Keratinocyte (primary cell): ENCODE measurements around the gene UPK3B.
"Not testable (repeated sequence)": the region's sequence is repeated elsewhere in the genome, so short reads cannot be mapped to it uniquely, and the experiment has no call there.

Experiments used
- EZH2 ChIP-seq: IDR thresholded peaks from one replicate; pipeline ENCODE4 v1.6.1; 2012; ENCODE audit warnings: inconsistent platforms, mild to moderate bottlenecking, low read length, moderate library complexity
- TF ChIP-seq, protein P1 (sequence below), 3 experiments: IDR thresholded peaks in 1 of 3; conservative IDR thresholded peaks in 1 of 3; optimal IDR thresholded peaks in 1 of 3; 2 replicates in 2 of 3; 3 replicates in 1 of 3; pipeline versions ENCODE3 to v1.5.1; 2011; ENCODE audit warnings: low read length in 3 of 3, mild to moderate bottlenecking in 3 of 3, moderate library complexity in 2 of 3, control low read depth in 1 of 3, inconsistent platforms in 1 of 3; ENCODE audit not compliant: insufficient read depth in 2 of 3; ENCODE audit errors: extremely low read depth in 1 of 3

DNA sequence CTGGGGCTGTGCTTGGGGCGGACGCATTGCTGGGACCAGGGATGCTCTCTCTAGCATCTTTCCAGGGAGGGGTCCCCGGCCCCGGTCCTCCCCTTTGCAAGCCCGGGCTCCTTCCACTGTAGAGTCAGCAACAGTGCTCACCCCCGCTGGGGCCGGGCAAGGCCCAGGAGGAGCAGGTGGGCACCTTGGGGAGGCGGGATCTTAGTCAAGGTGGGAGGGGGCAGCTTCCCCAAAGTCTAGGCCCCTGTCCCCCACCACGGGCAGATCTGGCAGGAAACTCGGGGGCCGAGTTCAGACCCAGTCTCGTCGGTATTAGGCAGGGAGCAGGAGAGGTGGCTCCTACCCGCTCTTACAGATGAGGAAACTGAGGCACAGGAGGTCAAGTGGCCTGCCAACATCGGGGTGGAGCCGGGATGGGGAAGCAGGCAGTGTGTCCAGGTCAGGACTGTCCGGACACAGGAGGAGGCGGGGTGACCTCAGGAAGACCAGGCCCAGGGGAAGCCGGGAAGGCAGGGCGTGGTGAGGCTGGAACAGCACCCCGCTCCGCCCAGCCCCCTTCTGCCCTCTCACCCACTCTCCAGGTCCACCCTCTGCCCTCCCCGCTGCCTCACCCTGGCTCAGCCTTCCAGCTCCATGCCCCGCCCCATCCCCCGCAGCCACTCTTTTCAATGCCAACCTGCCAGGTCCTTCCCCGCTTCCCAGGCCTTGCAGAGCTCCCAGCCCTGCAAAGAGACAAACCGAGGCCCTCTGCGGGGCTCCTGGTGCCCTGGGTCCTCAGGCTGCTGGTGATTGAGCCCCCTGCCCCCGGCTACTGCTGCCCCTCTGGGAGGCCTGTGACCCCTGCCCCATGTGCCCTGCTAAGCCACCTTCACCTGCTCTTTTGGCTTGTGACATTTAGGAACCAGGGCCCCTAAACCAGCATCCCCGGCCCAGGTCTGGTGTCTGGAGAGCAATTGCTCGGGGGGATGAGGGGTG lies 1.8 kb downstream of the UPK3B start:
- TF ChIP-seq EZH2: not testable (repeated sequence)
- TF ChIP-seq, protein P1, sequence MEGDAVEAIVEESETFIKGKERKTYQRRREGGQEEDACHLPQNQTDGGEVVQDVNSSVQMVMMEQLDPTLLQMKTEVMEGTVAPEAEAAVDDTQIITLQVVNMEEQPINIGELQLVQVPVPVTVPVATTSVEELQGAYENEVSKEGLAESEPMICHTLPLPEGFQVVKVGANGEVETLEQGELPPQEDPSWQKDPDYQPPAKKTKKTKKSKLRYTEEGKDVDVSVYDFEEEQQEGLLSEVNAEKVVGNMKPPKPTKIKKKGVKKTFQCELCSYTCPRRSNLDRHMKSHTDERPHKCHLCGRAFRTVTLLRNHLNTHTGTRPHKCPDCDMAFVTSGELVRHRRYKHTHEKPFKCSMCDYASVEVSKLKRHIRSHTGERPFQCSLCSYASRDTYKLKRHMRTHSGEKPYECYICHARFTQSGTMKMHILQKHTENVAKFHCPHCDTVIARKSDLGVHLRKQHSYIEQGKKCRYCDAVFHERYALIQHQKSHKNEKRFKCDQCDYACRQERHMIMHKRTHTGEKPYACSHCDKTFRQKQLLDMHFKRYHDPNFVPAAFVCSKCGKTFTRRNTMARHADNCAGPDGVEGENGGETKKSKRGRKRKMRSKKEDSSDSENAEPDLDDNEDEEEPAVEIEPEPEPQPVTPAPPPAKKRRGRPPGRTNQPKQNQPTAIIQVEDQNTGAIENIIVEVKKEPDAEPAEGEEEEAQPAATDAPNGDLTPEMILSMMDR (optimal IDR thresholded peaks at IDR 0.05 in 1 of 3, IDR thresholded peaks at IDR 0.05 in 1 of 3, conservative IDR thresholded peaks at IDR 0.05 in 1 of 3; ENCODE audit: extremely low read depth in 1 of 3, insufficient read depth in 2 of 3, low read length in 3 of 3): not testable (repeated sequence)
